Hematopoietic multipotent progenitor cell treated with erythropoietin and hydrocortisone succinate and interleukin-3 and kit ligand, for 4 days (in vitro differentiated cells): ENCODE results near the gene PHOX2B.

Experiments
- DNase-seq: peaks from one replicate; pipeline ENCODE4 v3.0.0-alpha.2; 2015

PHOX2B gene

DNA sequence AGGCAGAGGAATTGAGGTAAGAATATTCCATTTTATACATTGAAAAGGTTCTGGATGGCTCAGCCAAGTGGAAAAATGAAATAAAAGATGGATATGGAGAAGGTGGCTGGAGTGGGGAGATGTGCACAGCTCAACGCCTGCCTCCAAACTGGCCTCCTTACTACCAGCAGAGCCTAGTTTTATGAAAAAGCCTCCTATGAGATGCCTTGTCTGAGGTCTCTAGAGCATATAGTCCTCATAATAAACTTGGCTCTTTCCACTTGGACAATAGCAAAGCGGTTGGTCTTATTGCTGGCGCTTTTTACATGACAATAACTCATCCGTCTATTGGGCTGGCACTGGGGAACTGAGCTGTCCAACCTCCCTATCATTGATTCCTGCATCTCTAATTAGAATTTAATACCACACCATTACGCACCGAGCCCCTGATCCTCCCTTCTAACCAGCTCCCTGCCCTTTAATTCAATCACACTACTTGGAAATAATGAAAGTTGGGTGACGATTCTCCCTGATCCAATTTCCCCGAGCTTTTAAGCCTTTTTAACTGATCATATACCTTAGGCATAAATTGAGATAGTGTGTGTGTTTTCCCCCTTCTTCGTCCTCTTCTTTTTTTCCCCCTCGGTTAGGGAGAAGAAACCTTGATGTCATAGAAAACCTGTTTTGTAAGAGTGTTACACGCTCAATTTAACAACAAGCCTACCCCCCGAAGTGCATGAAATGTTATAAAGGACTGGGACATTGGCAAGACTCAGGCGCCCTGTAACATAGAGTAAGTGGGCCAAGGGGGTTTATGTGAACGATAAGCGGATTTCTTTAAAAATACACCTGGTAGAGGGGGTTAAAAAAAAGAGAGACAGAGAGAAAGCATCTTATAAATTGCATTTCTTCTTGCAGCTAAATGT lies at the start of gene PHOX2B:
TSS of gene PHOX2B (minus strand) at position 155 of the 905 bp plus-strand sequence. CDS start at position 40, 115 bp downstream.
- DNase-seq: no peak

DNA sequence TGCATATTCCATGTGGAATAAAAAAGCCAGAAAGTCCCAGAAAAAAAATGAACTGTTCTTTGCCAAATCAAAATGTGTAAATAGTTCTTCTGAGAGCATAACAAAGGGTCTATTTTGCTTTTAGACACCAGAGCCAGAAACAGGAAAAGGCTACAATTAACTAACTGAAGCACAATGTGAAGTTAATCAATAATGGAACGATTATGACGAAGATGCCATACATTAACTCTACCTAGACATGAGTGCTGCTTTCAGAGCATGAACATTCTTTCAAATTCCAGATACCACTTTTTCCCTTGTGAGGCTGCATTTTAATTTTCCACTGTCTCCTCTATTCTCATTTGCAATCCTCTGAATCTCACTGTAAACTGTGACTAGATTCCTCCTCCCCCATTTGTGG lies 48.7 kb upstream of the PHOX2B start:
- DNase-seq: no peak

DNA sequence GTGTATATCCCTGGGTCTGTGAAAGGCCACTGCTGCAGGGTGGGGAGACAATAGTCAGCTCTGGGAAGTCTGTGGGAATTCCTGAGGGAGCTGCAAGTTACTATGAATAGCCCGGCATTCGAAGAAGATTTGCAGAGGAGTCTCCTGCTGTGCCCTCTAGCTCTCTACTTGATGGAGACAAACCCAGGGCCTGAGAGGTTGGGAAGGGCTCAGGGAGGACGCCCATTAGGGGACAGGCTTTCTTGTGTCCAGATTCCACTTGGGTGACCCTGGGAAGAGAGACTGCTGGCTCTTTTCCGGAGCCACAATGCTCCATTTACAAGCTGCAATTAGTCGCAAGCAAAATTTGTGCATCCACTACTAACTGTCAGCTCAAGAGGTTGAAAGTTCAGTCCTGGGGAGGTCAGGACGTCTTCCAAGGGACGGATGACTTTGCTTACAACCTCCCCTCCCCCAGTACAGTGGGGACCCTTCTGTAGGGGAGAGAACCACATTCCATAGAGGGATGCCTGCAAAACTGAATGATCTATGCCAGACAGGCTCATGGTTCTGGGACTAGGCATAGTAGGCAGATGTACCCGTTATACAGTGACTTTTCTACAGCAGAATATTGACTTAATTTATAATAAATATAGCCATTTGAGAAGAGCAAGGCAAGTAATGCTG lies 48.2 kb upstream of the PHOX2B start:
- no peak for DNase-seq

DNA sequence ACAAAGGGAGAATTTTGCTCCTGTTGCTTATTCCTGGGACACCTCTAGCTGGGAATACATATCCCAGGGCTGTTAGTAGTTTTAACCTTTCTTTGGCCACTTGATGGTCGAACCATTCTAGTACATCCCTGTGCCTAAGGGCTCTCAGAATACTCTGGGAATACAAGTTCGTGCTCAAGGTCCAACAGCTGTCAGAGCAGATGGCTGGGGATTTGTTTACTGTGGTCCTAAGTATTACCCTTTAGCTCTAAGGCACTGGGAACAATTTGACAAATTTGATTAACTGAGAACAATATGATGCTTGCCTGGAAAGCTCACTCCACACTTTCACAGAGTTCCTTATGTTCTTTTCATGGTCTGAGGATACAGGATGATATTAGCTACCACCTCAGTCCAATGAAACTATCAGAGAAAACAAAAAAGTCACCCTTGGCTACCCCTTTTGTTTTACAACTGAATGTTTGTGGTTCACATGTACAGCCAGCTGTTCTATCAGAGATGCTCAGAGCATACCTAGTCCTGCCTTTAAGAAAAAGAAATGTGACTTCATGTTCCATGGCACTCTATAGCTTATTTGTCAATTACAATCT lies 47.4 kb upstream of the PHOX2B start:
- DNase-seq: no peak

DNA sequence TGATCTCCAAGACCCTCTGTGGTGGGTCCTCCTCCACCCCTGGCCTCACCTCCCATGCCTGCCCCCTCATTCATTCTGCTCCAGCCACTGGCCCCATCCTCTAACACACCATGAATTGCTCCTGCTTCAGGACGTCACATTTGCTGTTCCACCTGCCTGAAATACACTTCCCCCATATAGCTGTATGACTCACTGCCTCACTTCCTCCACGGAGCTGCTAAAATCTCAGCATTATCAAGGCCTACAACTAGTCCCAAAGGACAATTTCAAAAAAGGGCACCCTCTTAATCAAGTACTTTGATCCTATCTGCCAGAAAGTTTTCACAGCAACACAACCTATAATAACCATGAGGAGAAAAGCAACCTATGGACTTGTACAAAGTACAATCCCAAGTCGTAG lies 43.6 kb upstream of the PHOX2B start:
- no peak for DNase-seq

DNA sequence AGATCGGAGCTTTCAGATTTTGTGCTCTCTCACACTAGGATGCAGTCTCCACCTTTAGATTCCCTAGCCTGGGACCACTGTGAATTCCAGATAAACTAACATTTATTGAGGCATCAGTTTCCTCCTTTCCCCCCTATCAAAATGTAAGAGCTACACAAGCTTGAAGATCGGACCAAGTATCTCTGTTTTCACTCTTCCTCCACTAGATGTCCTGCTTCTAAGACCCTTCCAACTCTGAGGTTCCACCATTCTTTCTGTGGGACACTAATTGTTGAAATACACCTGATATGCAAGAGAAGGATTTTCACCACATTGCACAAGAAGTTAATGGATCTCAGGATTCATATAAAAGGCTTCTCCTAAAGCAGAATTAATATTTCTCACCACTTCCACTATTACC lies 43.0 kb upstream of the PHOX2B start:
- DNase-seq: no peak

DNA sequence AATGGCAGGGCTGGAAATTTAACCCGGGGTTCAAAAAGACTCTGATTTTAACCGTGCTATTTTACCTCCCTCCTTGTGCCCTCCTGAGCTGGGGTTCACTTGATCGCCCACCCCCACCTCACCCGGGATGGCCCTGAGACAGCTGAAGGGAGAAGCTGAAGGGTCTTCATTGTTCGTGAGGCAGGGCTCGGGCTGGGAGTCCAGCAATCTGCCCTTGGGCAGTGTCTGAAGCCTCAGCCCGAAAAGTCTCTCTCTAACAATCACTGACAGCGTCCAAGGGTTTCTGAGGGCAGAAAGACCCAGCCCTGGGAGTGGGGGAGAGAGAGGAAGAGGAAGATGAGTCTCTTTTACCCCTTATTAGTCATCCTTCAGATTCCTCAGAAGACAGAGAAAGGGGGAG lies 39.4 kb upstream of the PHOX2B start:
- DNase-seq: no peak

DNA sequence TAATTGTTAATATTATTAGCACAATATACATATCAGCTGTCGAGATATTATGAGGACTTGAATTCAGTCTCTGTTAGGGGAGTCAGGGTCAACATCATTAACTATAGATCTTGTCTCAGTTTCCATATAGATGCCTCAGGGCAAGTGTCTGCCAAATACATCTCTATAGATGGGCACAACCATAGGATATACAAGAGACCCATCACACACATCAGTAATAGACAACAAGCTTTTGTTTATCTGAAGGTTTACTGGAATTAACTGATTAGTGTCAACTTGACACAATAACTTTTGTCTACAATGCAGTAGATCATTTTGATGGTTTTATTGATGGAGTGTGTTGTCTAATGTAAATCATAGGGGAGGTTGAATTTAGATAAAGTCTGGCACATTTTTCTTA lies 37.1 kb upstream of the PHOX2B start:
- no peak for DNase-seq

DNA sequence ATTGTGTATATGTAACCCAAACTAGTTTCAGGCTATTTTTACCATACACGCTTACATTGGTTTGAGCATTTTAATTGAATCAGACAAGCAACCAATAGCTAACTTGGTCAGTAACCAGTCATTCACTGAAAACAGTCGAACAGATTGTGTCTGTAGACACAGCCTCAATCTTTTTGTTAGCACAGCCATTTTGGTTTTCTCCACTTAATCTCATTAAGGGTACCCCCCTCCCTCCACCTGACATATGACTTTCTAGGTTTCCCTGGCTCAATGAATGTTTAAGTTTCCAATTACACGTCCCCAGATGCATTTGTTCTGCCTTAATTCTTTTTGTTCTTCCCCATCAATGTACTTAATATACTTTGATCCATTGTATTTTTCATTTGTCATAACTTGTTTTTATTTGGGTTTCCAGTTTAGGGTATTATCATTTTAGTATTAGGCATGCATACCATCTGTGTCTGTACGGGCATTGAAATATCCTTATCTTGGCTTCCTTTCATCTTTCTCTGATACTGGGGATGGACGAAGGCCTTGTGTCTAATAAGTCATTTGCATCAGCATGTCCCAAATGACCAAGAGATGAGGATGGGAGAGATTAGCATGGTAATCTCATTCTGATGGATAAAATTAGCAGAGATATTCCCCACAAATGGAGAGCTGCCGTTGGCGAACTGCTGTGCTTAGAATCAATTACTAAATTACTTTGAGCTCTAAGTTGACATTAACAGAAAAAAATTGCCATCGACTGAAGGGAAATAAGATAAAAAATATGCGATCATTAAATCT lies 35.9 kb upstream of the PHOX2B start:
- DNase-seq: no peak

DNA sequence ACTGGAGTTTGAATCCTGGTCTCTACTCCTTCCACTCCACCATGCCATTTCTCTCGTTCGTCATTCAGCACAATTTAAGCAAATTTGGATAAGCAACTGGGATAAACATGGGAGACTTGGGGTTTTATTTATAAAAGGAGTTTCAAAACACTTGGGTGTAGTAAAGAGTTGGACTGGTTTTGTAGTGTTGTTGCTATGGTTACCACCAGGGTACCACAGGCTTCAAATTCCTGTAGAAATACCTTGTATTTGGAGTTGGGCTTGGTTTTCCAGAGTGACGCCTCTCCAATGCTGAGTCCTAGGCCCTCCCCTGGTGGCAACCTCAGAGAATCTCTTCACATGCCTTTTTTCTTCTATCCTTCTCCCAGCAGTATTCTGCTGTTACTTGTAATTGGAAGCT lies 27.9 kb upstream of the PHOX2B start:
- DNase-seq: no peak

DNA sequence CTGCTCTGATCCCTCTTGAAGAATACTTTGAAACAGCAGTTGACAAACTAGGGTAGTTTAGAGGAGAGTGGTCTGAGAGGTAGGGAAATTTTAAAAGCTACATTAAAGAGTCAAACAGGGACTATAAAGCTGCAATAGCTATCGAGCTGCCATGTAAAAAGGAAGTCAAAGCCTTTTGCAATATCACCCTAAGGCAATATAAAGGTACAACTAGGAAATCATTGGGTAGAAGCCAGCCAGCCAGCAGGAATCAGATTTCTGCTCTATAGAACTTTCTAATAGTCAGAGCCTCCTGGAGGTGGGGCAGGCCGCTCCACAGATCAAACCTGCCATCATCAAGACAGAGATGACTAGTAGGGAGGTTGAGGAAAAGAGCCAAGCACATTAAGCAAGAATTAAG lies 15.2 kb upstream of the PHOX2B start:
- DNase-seq: no peak

DNA sequence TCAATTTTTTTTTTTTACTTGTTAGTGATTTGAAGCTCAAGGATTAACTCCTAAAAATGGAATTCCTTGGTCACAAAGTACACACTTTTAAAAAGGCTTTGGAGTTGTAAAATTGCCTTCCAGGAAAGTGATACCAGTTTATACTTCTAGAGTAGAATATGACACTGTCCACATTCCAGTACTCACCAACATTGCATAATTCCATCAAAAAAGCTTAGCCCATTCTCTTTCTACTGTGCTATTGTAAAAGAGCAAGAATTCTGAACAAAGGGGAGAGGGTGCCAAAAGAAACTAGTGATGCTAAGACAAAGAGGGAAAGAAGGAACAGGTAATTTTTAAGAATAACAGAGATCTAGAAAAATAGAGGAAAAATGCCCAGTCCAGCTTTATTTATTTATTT lies 10.4 kb upstream of the PHOX2B start:
- DNase-seq: no peak

DNA sequence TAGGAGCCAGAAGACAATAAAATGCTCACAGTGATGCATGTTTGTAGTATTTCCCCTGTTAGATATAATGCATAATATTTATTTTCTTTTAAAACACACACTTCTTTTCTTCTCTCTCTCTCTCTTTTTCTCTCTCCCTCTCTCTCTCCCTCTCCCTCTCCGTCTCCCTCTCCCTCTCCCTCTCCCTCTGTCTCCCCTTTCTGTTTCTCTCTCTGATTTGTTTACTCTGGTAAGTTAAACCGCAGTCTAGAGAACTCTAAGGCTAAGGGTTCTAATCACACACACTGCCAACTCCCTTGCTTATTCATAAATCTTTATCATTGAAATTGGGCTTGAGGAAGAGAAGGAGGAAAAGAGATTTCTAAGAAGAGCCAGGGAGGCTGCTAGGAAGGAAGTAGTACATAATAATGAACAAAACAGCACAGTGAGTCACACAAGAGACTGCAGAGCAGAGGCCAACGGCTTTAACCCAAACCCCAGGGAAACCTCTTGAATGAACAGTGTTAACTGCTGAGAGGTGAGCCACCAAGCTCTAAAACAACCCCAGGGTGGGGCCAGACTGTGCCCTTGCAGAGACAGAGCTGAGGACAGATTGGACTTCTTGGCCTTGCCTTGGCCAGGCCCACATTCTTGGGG lies 9.1 kb upstream of the PHOX2B start:
- no peak for DNase-seq

DNA sequence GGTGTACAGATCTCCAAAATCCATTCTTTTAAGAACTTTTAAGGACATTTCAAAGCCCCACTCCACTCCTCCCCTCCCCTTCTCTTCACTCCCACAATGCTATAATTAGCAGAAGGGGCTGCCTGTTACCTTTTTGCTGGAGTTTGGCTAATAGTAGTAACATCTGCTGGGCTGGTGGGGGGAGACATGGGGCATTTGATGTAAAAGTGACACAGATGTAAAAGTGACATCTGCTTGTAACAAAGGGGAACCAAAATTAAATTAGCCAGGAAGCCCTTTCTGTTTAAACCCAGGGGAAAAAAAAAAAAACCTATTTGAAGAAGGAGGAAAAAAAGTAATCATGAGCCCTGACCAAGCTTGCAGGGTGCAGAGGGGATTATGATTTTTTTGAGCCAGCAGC lies 5.4 kb upstream of the PHOX2B start:
- no peak for DNase-seq

DNA sequence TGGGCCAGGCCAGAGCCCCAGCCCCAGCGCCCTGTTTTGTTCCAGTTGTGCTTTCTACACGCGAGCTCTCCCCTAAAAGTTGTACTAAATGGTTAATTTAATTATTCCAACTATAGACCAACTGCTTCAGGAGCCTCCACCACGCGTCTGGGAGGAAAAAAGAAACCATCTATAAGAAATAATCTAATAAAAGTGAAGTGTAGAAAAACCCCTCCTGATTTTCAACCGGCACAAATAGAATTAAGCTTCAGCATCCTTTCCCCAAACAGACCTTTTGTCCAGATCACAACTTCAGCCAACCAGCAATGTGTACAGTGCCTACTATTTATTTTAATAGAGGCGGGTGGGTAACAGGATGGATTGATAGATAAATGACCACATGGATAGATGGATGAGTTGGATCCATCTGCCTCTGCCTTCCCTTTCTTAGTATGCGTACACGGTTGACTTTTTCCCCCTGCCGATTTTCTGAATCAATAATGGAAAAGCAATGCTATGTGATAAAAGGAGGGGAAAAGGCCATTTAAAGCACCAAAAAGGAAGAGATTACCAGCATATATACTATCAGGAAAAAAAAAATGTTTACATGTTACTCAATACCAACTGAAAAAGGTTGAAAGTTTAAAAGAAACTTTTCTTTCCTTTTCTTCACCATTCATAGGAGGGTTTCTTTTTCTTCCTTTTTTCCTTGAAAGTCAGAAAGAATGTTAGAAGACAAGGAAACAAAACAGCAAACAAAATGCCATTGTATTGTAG lies 3.7 kb upstream of the PHOX2B start:
- DNase-seq: no peak

DNA sequence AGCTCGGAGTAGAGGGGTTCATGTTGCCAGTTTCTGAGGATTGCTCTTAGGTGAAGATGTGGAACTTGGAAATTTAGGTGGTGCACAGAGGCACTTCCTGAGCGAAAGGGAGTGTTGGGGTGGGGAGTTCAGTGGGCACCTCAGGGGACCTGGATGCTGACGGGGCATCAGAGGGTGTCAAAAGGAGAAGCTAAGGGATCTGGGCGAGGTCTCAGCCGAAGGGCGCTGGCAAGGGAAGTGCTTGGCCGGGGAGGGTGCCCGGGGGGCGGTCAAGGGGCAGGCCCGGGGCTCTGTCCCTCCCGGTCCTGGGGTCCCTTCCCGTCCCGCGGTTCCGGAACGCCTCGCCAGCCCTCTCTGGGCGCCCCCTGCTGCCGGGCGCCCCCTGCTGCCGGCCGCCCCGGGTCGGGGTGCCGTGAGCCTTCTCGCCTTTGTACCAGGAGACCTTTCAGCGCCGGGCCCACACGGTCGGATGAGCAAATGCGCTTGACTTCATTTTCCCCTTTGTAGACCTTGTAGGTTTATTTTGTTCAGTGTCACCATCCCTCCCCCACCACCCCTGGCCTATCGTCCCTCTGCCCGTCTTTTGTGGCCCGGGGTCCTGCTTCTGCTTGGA lies 3.0 kb upstream of the PHOX2B start:
- DNase-seq: no peak

DNA sequence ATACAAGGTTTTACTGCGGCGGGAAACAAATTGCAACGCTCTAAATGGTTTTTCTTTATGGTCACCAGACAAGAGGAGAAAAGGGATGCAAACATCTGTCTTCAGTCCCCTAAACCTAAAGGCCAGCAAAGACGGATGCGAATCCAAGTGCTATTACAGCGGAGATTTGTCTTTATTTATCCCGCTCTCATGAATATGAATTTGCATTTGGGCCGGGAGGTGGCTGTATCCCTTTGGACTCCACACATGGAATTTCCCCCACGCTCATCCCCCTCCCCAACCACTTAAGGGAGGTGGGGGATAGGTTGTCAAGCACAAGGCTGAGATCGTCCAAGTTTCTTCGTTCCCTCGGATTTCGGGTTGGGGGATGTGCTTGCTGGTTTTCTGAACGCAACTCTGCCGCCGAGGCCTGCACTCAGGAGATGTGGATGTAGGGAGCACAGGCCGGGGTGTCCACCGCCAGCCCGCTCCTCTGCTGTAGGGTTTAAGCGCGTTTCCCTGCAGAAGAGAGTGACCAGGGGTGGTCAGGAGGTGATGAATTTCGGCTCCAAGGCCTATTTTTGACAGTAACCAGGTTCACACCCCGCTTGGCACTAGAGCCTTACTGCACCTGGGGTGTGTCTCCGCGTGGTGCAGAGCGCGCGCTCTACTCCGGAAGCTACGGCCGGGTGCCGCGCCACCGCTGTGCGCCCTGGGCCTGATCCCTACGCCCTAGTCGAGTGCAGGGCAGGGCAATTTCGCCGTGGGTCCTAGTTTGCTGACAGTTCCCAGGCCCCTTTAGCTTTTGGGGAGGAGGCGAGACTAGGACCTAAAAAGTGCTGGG lies 2.3 kb upstream of the PHOX2B start:
- no peak for DNase-seq

DNA sequence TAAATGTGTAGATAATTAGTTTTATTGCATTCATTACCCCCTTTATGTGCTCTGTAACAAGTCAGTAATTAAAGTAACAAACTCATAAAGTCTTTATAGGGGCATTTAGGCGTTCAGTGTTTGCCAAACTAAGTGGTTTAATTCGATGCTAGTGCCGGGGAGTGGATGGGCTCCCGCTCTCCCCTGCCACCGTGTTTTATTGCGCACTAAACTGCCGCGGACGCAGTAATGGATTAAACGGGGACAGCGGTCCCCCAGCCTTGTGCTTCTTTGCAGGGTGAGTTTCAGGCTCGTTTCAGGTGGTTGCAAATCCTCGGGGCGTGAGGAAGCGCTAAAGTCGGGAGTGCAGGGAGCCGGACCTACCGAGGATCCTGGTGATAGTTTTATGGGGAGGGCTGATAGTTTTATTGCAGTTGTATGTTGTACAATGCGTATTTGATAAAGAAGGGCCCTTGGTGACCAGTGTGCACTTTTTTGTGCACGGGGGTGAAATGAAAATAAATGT lies 1.6 kb upstream of the PHOX2B start:
- no peak for DNase-seq

DNA sequence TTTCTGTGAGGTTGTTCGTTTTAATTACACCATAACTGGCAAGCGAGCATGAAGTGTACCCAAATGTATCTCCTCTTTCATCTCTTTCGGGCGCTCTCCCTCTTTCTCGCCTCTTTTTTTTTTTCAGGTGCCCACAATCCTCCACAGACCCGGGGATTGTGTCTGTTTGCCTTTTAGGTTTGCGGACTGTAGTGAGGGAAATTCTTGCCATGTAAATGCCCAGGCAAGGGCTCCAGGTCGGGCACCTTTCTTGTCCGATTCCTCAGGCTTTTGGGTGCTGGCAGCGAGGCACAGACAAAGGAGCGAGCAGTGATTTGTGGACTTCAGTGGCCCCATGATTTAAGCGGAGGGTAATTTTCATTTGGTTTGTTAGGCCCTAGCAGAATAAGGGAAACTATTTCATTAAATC lies 1.1 kb upstream of the PHOX2B start:
- DNase-seq: no peak

DNA sequence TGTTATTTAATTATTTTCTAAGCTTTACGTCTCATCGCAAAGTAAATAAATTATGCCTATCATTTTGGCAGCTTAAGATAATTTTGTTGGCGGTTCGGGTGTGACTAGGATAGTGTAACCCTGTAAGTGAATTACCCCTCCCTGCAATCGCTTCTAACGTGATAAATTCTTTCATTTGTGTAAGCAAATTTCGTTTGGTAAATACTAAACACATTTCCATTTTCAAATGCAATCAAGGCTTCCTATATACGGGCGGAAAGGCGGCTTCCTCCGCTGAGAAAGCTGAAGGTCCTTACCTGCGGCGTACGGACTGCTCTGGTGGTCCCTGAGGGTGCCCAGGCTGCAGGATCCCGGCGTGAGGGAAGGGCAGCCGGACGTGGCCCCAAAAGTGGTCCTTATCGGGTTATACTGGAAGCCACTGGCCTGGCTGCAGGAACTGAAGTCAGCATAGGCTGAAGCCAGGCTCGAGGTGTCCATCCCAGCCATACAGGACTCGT lies 403 bp downstream of the PHOX2B start:
- no peak for DNase-seq
